ENCODE results near the gene OPCML. TPM values are rescaled to one million over a fixed set of nuclear protein-coding genes. Genes with fewer than 3 reads are reported as not detected.

The OPCML gene
- total RNA-seq, 1 experiment from 2014 or later = not detected

GRCh38 chr11:133413703-133414102 lies 118.6 kb downstream of the OPCML start:
- BruUV-seq (replicated peaks) = no TSS peak

GRCh38 chr11:133409799-133410198 lies 122.5 kb downstream of the OPCML start:
- in situ Hi-C loops (cut with HindIII; ENCODE audit: low pct_unique_long_range_greater_than_20kb, low sequenced_read_pairs) = no loop called here
- CTCF ChIA-PET = no interaction called here

More at GRCh38 chr11:133413703-133414102, 118.6 kb downstream of the OPCML start:
- Histone ChIP-seq H3K36me3 (ENCODE audit: control insufficient read depth, insufficient read depth, low read length) (no peaks in the 10 kb centered on the region), H3K9me3 (ENCODE audit: control insufficient read depth, insufficient read depth, low read depth, low read length) (no peaks in the 10 kb centered on the region), H3K27me3 (ENCODE audit: control insufficient read depth, insufficient read depth, low read length) (no peaks in the 10 kb centered on the region), H3K4me1 (ENCODE audit: control insufficient read depth, insufficient read depth, low read length) (no peaks in the 10 kb centered on the region), H3K27ac (ENCODE audit: low read length) (no peak overlapping the region), H3K4me3 (ENCODE audit: low read depth in 2 of 2, low read length in 2 of 2) (no peak overlapping the region)
- DNase-seq (ENCODE audit: low read depth, low spot score) (no peak), ATAC-seq (no peak)
- CTCF ChIA-PET = no interaction called here
- TF ChIP-seq TCF7L2 (IDR thresholded peaks at IDR 0.05; ENCODE audit: low read depth, low read length) (no peak), POLR2AphosphoS5 (IDR thresholded peaks at IDR 0.05; ENCODE audit: low read depth, low read length) (no peak)
- POLR2A ChIA-PET = no interaction called here
- intact Hi-C loops (cut with micrococcal nuclease; ENCODE audit: unreplicated experiment) (no loop called here), in situ Hi-C loops (cut with HindIII; ENCODE audit: low pct_unique_long_range_greater_than_20kb, low sequenced_read_pairs) (no loop called here)

GRCh38 chr11:133408936-133409335 lies 123.4 kb downstream of the OPCML start:
- Histone ChIP-seq H3K27ac (ENCODE audit: low read length) (no peak overlapping the region), H3K27me3 (ENCODE audit: control insufficient read depth, insufficient read depth, low read length) (no peaks in the 10 kb centered on the region), H3K36me3 (ENCODE audit: control insufficient read depth, insufficient read depth, low read length) (no peaks in the 10 kb centered on the region), H3K4me1 (ENCODE audit: control insufficient read depth, insufficient read depth, low read length) (no peaks in the 10 kb centered on the region), H3K4me3 (ENCODE audit: low read depth in 2 of 2, low read length in 2 of 2) (no peak overlapping the region), H3K9me3 (ENCODE audit: control insufficient read depth, insufficient read depth, low read depth, low read length) (no peaks in the 10 kb centered on the region)
- BruUV-seq (replicated peaks) = no TSS peak
- intact Hi-C loops (cut with micrococcal nuclease; ENCODE audit: unreplicated experiment) = no loop called here
- ChIA-PET CTCF (no interaction called here), POLR2A (no interaction called here)
- no peak for TF ChIP-seq SIN3A (IDR thresholded peaks at IDR 0.05; ENCODE audit: borderline replicate concordance, insufficient read depth, low read depth, low read length)
- in situ Hi-C loops (cut with HindIII; ENCODE audit: low pct_unique_long_range_greater_than_20kb, low sequenced_read_pairs) = no loop called here
- ATAC-seq = no peak
- no peak for DNase-seq (ENCODE audit: low read depth, low spot score)

More at GRCh38 chr11:133409799-133410198, 122.5 kb downstream of the OPCML start:
- DNase-seq (ENCODE audit: low read depth, low spot score) (no peak), ATAC-seq (no peak)
- BruUV-seq (replicated peaks) = no TSS peak
- H3K4me1 ChIP-seq (ENCODE audit: control insufficient read depth, insufficient read depth, low read length) = no peaks in the 10 kb centered on the region
- POLR2A ChIA-PET = no interaction called here
- no peaks in the 10 kb centered on the region for H3K27me3 ChIP-seq (ENCODE audit: control insufficient read depth, insufficient read depth, low read length)
- TF ChIP-seq SIN3A (IDR thresholded peaks at IDR 0.05; ENCODE audit: borderline replicate concordance, insufficient read depth, low read depth, low read length) (no peak), CTCF (IDR thresholded peaks at IDR 0.05) (no peak)
- no peak overlapping the region for H3K27ac ChIP-seq (ENCODE audit: low read length)
- no peak overlapping the region for H3K4me3 ChIP-seq (ENCODE audit: low read depth in 2 of 2, low read length in 2 of 2)
- no peaks in the 10 kb centered on the region for H3K9me3 ChIP-seq (ENCODE audit: control insufficient read depth, insufficient read depth, low read depth, low read length)
- intact Hi-C loops (cut with micrococcal nuclease; ENCODE audit: unreplicated experiment) = no loop called here
- no peaks in the 10 kb centered on the region for H3K36me3 ChIP-seq (ENCODE audit: control insufficient read depth, insufficient read depth, low read length)

DNA sequence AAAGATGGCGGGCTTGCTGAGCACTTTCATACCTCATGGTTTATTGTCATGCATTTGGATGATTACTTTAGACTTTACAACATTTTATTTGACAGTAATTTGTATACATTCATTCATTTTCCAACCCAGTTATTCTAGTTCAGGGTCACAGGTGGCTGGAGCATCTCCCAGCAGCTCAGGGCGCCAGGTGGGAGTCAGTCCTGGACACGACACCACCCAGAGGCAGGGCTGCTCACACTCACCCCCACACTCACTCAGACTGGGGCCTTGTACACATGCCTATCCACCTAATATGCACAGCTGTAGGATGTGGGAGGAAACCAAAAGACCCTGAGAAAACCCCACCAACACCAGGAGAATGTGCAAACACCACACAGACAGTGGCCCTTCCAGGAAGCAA lies 123.9 kb downstream of the OPCML start:
- Histone ChIP-seq H3K36me3 (ENCODE audit: control insufficient read depth, insufficient read depth, low read length) (no peaks in the 10 kb centered on the region), H3K27ac (ENCODE audit: low read length) (no peak overlapping the region), H3K9me3 (ENCODE audit: control insufficient read depth, insufficient read depth, low read depth, low read length) (no peaks in the 10 kb centered on the region), H3K27me3 (ENCODE audit: control insufficient read depth, insufficient read depth, low read length) (no peaks in the 10 kb centered on the region), H3K4me1 (ENCODE audit: control insufficient read depth, insufficient read depth, low read length) (no peaks in the 10 kb centered on the region), H3K4me3 (ENCODE audit: low read depth in 2 of 2, low read length in 2 of 2) (no peak overlapping the region)
- no peak for TF ChIP-seq SIN3A (IDR thresholded peaks at IDR 0.05; ENCODE audit: borderline replicate concordance, insufficient read depth, low read depth, low read length)
- TF ChIP-seq TCF7L2 (IDR thresholded peaks at IDR 0.05; ENCODE audit: low read depth, low read length) = no peak
- TF ChIP-seq POLR2AphosphoS5 (IDR thresholded peaks at IDR 0.05; ENCODE audit: low read depth, low read length) = no peak
- no peak for TF ChIP-seq CTCF (IDR thresholded peaks at IDR 0.05)
- no peak for TF ChIP-seq REST (IDR thresholded peaks at IDR 0.05; ENCODE audit: insufficient read depth in 1 of 2, low read depth in 2 of 2, low read length in 1 of 2)
- ATAC-seq (no peak), DNase-seq (ENCODE audit: low read depth, low spot score) (no peak)
- intact Hi-C loops (cut with micrococcal nuclease; ENCODE audit: unreplicated experiment) (no loop called here), in situ Hi-C loops (cut with HindIII; ENCODE audit: low pct_unique_long_range_greater_than_20kb, low sequenced_read_pairs) (no loop called here)
- CTCF ChIA-PET = no interaction called here
- BruUV-seq (replicated peaks) = no TSS peak
- POLR2A ChIA-PET = no interaction called here
